NOMO-1 treated with DMSO at 0.1 percent for 48 hours (cell line): Measurements from ENCODE around the gene SREBF1.

Experiments
- DNase-seq: peaks from one replicate; lab custom pipeline; 2025; ENCODE audit not compliant: unreplicated experiment; lab: John Stamatoyannopoulos, UW

SREBF1 gene

GRCh38 chr17:17797119-17797809, 39.5 kb downstream of the SREBF1 start:
- DNase-seq = no peak

- DNase-seq = no peak
These were observed 40.1 kb downstream of the SREBF1 start for GRCh38 chr17:17796787-17797061.

DNA sequence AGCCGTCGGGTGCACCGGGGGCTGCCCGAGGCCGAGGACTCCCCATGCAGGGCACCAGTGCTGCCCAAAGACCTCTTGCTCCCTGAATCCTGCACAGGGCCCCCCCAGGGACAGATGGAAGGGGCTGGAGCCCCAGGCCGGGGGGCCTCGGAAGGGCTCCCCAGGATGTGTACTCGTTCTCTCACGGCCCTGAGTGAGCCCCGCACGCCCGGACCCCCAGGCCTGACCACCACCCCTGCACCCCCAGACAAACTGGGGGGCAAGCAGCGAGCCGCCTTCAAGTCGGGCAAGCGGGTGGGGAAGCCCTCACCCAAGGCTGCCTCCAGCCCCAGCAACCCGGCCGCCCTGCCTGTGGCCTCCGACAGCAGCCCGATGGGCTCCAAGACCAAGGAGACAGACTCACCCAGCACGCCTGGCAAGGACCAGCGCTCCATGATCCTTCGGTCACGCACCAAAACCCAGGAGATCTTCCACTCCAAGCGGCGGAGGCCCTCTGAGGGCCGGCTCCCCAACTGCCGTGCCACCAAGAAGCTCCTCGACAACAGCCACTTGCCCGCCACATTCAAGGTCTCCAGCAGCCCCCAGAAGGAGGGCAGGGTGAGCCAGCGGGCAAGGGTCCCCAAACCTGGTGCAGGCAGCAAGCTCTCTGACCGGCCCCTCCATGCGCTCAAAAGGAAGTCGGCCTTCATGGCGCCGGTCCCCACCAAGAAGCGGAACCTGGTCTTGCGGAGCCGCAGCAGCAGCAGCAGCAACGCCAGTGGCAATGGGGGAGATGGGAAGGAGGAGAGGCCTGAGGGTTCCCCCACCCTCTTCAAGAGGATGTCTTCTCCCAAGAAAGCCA, 40.6 kb downstream of the SREBF1 start:
- DNase-seq = no peak

- no peak for DNase-seq
These were observed 41.5 kb downstream of the SREBF1 start for GRCh38 chr17:17795296-17795695.

DNA sequence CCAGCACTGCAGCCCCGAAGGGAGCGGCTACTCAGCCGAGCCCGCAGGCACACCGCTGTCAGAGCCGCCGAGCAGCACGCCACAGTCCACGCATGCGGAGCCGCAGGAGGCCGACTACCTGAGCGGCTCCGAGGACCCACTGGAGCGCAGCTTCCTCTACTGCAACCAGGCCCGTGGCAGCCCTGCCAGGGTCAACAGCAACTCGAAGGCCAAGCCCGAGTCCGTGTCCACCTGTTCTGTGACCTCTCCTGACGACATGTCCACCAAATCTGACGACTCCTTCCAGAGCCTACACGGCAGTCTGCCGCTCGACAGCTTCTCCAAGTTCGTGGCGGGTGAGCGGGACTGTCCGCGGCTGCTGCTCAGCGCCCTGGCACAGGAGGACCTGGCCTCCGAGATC, 42.4 kb downstream of the SREBF1 start:
- no peak for DNase-seq

DNA sequence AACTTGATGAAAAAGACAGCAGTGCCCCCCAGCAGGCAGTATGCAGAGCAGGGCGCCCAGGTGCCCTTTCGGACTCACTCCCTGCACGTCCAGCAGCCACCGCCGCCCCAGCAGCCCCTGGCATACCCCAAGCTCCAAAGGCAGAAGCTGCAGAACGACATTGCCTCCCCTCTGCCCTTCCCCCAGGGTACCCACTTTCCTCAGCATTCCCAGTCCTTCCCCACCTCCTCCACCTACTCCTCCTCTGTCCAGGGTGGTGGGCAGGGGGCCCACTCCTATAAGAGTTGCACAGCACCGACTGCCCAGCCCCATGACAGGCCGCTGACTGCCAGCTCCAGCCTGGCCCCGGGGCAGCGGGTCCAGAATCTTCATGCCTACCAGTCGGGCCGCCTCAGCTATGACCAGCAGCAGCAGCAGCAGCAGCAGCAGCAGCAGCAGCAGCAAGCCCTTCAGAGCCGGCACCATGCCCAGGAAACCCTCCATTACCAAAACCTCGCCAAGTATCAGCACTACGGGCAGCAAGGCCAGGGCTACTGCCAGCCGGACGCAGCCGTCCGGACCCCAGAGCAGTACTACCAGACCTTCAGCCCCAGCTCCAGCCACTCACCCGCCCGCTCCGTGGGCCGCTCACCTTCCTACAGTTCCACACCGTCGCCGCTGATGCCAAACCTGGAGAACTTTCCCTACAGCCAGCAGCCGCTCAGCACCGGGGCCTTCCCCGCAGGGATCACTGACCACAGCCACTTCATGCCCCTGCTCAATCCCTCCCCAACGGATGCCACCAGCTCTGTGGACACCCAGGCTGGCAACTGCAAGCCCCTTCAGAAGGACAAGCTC, 43.2 kb downstream of the SREBF1 start:
- no peak for DNase-seq

DNA sequence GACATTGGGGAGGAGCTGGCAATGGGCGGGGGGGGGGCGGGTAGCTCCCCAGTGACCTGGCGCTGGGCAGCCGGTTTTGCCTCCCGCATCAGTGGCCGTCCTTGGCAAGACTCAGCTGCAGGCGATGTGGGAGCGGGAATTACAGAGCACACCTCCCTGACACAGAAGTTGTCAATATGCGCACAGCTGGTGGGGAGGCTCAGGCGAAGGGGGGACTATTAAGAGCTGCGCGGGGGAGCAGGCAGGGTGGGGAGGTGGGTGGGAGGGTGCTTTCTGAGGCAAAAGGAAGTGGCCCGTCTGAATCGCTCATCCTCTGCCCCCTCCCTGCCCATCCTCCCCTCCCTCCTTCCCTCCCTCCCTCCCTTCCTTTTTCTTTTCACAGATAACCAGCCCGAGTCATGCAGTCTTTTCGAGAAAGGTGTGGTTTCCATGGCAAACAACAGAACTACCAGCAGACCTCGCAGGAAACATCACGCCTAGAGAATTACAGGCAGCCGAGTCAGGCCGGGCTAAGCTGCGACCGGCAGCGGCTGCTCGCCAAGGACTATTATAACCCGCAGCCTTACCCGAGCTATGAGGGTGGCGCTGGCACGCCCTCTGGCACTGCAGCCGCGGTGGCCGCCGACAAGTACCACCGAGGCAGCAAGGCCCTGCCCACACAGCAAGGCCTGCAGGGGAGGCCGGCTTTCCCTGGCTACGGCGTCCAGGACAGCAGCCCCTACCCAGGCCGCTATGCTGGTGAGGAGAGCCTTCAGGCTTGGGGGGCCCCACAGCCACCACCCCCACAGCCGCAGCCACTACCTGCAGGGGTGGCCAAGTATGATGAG, 44.0 kb downstream of the SREBF1 start:
- DNase-seq = no peak

DNA sequence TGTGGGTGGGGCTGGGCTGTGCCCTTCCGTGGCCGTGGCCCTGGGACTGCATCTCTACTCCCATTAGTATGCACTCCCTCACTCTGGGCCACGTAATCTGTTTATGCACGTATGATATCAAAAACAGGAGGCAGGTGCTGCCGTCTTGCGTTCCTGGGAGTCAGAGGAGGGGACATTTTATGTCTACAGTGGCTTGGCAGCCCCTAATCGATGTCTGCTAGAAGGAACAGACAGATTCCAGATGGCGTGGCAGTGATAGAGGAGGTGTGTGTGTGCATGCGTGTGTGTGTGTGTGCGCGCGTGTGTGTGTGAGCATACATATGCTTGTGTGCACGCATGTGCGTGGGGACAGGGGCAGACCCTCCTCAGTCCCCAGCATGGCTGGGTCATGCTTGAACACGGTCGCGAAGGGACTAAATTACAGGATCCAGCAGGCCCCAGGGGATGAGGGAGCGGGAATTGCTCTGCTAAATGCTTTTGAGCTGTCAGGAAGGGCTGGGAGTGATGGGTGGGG, 44.7 kb downstream of the SREBF1 start:
- DNase-seq = no peak

GRCh38 chr17:17790637-17791464, 45.9 kb downstream of the SREBF1 start:
- no peak for DNase-seq

DNA sequence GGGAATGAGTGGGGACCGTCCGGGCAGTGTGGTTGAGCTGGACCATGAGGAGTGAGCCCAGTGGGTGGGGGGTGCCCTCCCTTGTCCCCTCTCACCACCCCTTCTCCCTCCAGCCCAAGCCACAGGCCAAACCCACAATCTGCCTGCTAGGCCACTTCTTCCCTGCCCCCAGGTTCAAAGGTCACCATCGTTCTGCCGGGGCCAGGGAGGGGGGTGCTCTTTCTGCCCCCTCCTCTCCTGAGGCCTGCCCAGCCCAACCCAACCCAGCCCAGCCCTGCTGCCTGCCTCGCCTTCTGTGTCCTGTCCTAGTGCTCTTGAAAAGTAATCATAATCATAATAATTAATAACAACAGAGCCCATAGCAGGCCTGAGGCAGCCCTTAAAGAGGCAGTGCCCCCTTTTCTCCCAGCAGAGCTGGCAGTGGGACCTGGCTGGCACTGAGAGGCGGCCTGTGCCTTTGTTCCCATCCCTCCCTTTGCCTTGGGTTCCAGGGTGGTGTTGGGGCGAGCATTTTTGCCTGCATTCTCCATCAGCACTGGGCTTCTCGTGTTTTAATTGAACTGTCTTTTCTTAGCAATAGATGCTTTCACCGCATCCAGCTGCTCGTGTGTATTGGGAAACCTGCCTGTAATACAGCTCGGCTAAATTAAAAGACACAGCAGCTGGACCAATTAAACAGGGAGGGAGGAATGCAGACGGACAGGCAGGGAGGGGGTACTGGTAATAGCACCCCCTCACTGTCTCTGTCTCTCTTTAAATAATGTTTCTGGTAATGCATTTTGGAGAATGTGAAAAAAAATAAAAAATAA, 46.8 kb downstream of the SREBF1 start:
- no peak for DNase-seq

- no peak for DNase-seq
These were observed 47.4 kb downstream of the SREBF1 start for GRCh38 chr17:17789410-17789809.

DNA sequence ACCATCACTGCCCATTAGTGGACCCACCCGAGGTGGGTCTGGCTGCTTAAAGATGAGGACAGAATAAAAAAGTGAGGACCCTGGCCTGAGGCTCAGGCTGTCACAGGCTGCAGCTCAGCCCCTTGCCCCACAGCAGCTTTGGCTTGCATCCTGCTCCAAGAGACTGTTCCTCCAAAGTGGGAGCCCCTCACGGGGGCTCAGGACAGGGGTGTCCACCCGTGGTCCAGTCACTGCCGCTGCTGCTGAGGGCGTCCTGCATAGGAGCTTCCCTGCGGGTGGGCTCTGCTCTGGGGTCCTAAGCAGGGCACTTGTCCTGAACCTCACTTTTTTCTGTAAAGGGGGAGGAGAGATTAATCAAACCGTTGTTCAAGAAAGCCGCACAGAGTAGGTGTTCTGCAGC, 47.8 kb downstream of the SREBF1 start:
- no peak for DNase-seq

- no peak for DNase-seq
These were observed 49.2 kb downstream of the SREBF1 start for GRCh38 chr17:17787568-17787967.

DNA sequence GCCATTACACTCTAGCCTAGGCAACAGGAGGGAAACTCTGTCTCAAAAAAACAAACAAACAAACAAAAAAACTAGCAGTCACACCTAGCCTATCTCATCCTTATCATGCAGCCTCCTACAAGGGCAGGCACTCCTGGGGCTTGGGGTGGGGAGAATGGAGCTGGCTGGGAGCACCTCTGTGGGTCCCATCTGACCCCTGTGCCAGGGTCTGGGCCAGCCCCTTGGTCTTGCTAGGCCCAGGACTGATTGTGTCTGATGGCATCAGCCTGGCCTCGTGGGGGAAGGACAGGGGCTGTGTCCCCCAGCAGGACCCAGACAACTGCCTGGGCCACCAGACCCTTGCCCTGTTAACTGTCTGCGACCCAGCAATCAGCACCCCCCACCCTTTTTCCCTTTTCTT, 49.8 kb downstream of the SREBF1 start:
- no peak for DNase-seq

DNA sequence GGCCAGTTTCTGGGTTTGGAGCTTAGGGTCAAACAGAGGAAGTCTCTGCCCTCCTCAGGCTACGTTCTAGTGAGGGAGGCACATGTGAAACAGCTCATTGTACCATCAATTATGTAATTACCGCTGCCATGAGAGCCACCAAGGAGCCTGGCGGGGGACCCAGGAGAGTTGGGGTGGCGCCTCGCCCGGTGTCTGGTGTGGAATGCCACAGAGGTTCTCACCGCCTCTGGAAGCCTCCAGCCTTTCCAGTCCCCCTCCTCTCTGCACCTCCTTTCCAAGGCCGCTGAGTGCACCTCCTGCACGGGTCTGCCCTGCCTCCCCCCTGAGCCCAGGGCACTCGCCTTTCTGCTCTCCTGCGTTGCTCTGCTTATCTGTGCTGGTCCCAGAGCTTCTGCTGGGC, 51.4 kb downstream of the SREBF1 start:
- DNase-seq = no peak

- DNase-seq = no peak
These were observed 52.0 kb downstream of the SREBF1 start for GRCh38 chr17:17784657-17785267.

DNA sequence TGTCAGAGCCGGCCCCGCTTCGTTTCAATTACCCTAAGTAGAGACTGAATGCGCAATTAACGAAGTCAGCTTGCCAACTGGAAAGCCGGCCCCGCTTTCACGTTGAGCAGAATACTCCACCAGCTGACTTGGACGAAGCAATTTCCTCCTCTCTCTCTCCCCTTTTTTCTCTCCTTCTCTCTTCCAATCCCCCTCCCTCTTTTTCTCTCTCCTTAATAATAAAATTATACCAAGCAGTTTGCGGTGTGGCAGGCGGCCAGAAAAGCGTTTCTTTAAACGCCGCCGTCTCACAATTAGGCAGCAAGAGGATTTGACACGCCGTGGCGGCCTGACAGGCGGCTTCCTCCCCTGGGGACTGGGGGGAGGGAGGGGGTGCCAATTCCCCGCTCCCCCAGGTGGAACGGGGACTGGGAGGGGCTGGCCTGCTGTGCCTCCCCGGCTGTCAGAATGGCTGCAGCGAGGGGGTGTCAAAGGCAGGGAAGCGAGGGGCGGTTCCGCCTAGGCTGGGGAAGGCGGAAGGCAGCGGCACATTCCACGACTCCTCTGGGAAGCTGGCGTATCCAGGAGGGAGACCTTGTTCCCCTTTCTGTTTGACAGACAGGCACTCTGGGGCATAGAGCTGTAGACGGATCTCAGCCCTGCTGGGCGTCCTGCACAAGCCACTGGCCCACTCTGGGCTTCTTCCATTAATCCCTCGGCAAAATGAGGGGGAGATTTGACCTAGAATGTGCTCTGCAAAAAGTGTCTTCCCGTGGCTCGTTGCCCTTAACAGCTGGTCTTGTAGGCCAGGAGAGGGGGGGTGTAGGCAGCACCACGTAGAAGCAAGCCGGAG, 52.7 kb downstream of the SREBF1 start:
- no peak for DNase-seq
